ENCODE measurements around the gene GLYATL1B. TPM values are rescaled to one million over a fixed set of nuclear protein-coding genes. Genes with fewer than 3 reads are reported as not detected.
"Not testable (repeated sequence)": the region's sequence is repeated elsewhere in the genome, so short reads cannot be mapped to it uniquely, and the experiment has no call there.

GLYATL1B gene
- total RNA-seq, 2 experiments from 2014 or later = not detected

GRCh38 chr11:59117774-59118173 lies 31.7 kb downstream of the GLYATL1B start:
- Mint-ChIP-seq H3K4me1 (no peaks in the 10 kb centered on the region), H3K27me3 (peaks cover 5% of the 10 kb centered on the region), H3K27ac (peak overlapping the region; percentile 53), H3K9me3 (peaks cover 11% of the 10 kb centered on the region), H3K4me3 (no peak overlapping the region), H3K36me3 (peaks cover 68% of the 10 kb centered on the region)
- DNase-seq = no peak

DNA sequence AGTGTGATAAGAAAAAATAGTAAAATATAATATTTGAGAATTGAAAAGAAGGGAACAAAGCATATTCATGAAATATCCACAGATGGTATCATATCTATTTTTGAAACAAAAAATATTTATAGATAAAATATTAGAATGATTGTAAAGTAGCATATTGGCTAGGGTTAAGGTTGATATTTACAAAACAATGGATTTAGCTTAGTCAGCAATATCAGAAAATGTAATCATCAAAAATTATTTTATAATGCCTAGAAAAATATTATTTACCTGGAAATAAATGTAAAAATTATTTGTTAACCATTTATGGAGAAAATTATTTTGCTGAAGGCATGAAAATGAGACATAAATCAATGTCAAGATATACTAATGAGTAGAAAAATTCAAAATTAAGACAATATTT lies 33.7 kb downstream of the GLYATL1B start:
- no peak for DNase-seq
- Mint-ChIP-seq H3K36me3 (peaks cover 58% of the 10 kb centered on the region), H3K9me3 (peaks cover 11% of the 10 kb centered on the region), H3K4me3 (no peak overlapping the region), H3K27ac (no peak overlapping the region), H3K27me3 (no peaks in the 10 kb centered on the region), H3K4me1 (no peaks in the 10 kb centered on the region)

DNA sequence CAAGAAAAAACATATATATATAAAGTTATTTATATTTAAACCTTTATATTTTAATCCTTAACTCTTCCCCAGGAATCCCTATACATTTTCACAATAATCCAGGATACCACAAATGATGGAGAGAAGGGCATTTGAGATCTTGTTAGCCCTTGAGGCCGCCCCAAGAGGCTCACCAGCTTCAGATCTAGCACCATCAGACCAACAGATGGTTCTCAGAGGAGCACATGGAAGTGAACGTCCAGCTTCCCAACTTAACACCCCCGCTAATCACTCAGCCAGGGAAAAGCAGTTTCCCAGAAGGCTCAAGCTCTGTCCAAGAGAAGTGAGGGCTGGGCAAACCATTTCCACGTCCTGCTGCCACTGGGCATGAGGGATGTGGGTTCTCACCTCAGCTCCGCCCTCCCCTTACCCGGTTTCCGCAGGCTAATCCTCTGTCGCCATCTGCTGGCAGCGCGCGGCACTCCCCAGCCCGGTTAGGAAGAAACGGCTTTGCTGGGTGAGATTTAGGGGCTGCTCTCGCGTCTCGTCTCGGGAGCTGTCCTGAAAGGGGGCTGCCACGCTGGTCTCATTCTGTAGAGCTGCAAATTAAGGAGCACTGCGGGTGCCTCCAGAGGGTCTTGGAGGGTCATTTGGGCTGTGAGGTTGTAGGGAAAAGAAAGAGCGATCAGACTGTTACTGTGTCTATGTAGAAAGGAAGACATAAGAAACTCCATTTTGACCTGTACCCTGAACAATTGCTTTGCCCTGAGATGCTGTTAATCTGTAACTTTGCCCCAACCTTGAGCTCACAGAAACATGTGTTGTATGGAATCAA lies 49.7 kb downstream of the GLYATL1B start:
- H3K4me3 Mint-ChIP-seq = peak overlapping the region; percentile 57
- H3K9me3 Mint-ChIP-seq = peaks cover 10% of the 10 kb centered on the region
- peak; percentile 84 for DNase-seq
- peaks cover 9% of the 10 kb centered on the region for H3K4me1 Mint-ChIP-seq
- peaks cover 28% of the 10 kb centered on the region for H3K36me3 Mint-ChIP-seq
- no peak overlapping the region for H3K27ac Mint-ChIP-seq
- no peaks in the 10 kb centered on the region for H3K27me3 Mint-ChIP-seq

GRCh38 chr11:59136551-59136950 lies 50.4 kb downstream of the GLYATL1B start:
- Mint-ChIP-seq H3K4me1 (peaks cover 14% of the 10 kb centered on the region), H3K36me3 (peaks cover 21% of the 10 kb centered on the region)
- not testable (repeated sequence) for H3K4me3 Mint-ChIP-seq, H3K9me3 Mint-ChIP-seq, H3K27ac Mint-ChIP-seq, H3K27me3 Mint-ChIP-seq, DNase-seq

DNA sequence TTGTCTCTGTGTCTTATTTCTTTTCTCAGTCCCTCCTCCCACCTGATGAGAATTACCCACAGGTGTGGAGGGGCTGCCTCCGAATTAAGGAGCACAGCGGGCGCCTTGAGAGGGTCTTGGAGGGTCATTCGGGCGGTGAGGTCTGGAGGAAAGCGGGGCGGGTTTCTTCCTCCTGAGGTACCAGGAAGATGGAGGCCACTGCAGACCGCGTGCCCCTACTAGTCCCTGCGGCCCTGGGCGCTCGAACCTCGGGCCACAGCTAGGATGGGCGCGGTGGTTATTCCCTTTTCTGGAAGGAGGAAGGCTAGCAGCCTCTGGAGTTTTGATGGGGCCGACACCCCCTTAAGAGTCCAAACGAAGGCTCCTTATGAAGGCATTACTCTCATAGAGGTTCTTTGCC lies 51.1 kb downstream of the GLYATL1B start:
- Mint-ChIP-seq H3K27ac (no peak overlapping the region), H3K4me3 (no peak overlapping the region), H3K36me3 (peaks cover 15% of the 10 kb centered on the region), H3K4me1 (peaks cover 20% of the 10 kb centered on the region), H3K9me3 (peaks cover 5% of the 10 kb centered on the region), H3K27me3 (no peaks in the 10 kb centered on the region)
- DNase-seq = no peak

- H3K36me3 Mint-ChIP-seq = peaks cover 2% of the 10 kb centered on the region
Observed at GRCh38 chr11:59138643-59139042, 52.5 kb downstream of the GLYATL1B start.

GRCh38 chr11:59141191-59141590 lies 55.1 kb downstream of the GLYATL1B start:
- peaks cover 34% of the 10 kb centered on the region for H3K4me1 Mint-ChIP-seq

More at GRCh38 chr11:59138643-59139042, 52.5 kb downstream of the GLYATL1B start:
- Mint-ChIP-seq H3K9me3 (no peaks in the 10 kb centered on the region), H3K27ac (no peak overlapping the region), H3K27me3 (no peaks in the 10 kb centered on the region), H3K4me3 (no peak overlapping the region), H3K4me1 (peaks cover 25% of the 10 kb centered on the region)
- no peak for DNase-seq

GRCh38 chr11:59141673-59142460 lies 55.8 kb downstream of the GLYATL1B start:
- H3K27me3 Mint-ChIP-seq = no peaks in the 10 kb centered on the region
- peak overlapping the region; percentile 99 for H3K4me3 Mint-ChIP-seq
- peak overlapping the region; percentile 91 for H3K27ac Mint-ChIP-seq
- no peak for DNase-seq
- H3K4me1 Mint-ChIP-seq = peaks cover 40% of the 10 kb centered on the region
- H3K36me3 Mint-ChIP-seq = peaks cover 23% of the 10 kb centered on the region
- H3K9me3 Mint-ChIP-seq = no peaks in the 10 kb centered on the region

More at GRCh38 chr11:59141191-59141590, 55.1 kb downstream of the GLYATL1B start:
- Mint-ChIP-seq H3K9me3 (no peaks in the 10 kb centered on the region), H3K4me3 (peak overlapping the region; percentile 99), H3K27me3 (no peaks in the 10 kb centered on the region), H3K27ac (no peak overlapping the region), H3K36me3 (peaks cover 17% of the 10 kb centered on the region)
- DNase-seq = no peak

DNA sequence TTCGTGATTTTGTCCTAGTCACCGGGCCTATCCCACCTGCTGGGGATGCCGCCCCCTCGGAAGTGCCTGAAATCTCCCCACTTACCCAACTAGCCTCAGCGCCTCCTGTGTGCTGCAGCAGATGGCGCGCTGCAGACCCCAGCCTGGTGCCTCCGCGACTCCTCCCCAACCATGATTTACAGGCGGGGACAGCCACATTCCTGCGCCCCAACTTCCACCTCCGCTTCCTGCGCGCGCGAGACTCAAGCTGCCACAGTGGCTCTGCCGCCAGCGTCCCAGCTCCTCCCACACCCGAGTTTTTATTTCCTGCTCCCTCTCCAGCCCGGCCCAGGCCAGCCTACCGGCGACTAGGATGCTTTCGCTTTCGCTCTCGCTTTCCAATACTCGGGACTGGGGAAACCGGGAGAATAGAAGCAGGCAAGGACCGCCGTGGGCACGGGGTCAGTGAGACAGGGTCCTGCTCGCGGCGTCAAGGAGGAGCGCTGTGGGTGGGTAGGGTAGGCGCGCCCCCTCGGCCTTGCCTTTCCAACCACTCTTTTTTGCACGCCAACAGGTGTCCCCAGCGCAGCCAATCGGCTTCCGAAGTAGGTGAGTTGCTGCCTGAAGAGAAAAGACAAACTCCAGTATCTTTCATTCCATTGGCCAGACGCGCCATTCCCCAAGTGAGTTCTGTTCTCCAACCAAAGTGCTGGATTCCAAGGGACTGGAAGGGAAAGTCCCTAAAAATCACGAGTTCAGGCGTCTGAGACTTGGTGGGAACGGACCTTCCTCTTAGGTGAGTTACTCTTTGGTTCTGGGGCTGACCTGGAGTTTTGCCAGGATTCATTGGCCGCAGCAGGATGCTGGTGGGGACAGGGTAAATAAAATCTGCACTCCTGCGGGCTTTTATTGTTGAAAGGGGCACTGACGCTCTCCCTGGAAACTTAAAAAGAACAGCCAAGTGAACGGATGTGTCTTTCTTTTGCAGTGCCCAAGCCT lies 56.7 kb downstream of the GLYATL1B start, which contains the start of gene FAM111A:
Gene FAM111A (plus strand): TSS at position 327 of the 978 bp plus-strand sequence. CDS start 6,017 bp downstream, outside the sequence.
- DNase-seq = peak; percentile 87
- Mint-ChIP-seq H3K4me1 (peaks cover 47% of the 10 kb centered on the region), H3K9me3 (no peaks in the 10 kb centered on the region), H3K4me3 (peak within 1 kb of the TSS; percentile 99), H3K27ac (peak within 1 kb of the TSS; percentile 91), H3K36me3 (peaks cover 30% of the 10 kb centered on the region), H3K27me3 (no peaks in the 10 kb centered on the region)

DNA sequence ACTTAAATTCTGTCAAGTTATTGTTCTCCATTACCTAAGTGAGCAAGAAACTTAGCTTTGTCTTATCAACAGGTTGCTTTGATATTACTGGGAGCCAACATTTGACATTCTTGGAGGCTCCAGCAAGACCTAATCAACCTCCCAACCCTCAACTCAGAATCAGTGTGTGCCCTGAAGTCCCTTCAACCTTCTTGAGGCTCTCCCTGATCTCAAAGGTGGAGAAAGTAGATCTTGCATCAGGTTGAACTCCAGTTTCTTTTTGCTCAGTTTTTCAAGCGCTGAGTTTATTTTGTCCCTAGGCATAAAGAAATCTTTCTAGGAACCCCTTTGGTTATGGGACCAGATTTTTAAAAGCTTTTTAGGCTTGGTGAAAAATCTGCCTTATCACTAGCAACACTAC lies 58.0 kb downstream of the GLYATL1B start:
- Mint-ChIP-seq H3K9me3 (no peaks in the 10 kb centered on the region), H3K27me3 (no peaks in the 10 kb centered on the region), H3K4me1 (peaks cover 50% of the 10 kb centered on the region), H3K27ac (peak overlapping the region; percentile 91), H3K36me3 (peaks cover 42% of the 10 kb centered on the region), H3K4me3 (peak overlapping the region; percentile 99)
- DNase-seq = no peak

Other genes with a start within 250 kb of the GLYATL1B start
- not detected for gene GLYATL2, start 241.6 kb upstream of the GLYATL1B start, total RNA-seq
- gene GLYATL1, start 146.8 kb upstream of the GLYATL1B start, total RNA-seq = 1 to 10 TPM in 1 of 2 experiments, under 1 TPM in 1; 0.52 to 1.3 TPM
- gene FAM111B, start 20.9 kb downstream of the GLYATL1B start, total RNA-seq = 10 to 100 TPM; 46.1 to 50.4 TPM
- gene FAM111A, start 56.5 kb downstream of the GLYATL1B start, total RNA-seq = 10 to 100 TPM; 85.7 to 91.7 TPM
- under 1 TPM; 0.10 to 0.49 TPM for gene DTX4, start 85.8 kb downstream of the GLYATL1B start, total RNA-seq
- under 1 TPM; 0.62 to 0.70 TPM for gene MPEG1, start 126.6 kb downstream of the GLYATL1B start, total RNA-seq

Measured in activated naive CD8-positive, alpha-beta T cell treated with anti-CD3 and anti-CD28 coated beads for 36 hours (primary cell).